Bronchial epithelial cell (primary cell): ENCODE measurements around the gene RPTOR. TPM values are rescaled to one million over a fixed set of nuclear protein-coding genes. Genes with fewer than 3 reads are reported as not detected.

Source experiments
- DNase-seq: peaks from one replicate; pipeline ENCODE4 v3.0.0-alpha.2; 2010; ENCODE audit warnings: low read depth
- FAIRE-seq: peaks from 2 replicates; lab custom pipeline; 2011; peaks lifted over from hg19 to GRCh38; lab: Jason Lieb, UNC
- H3K27me3 ChIP-seq: 2 replicates; pipeline ENCODE4 v1.5.1; 2011; ENCODE audit warnings: low read length; ENCODE audit not compliant: control insufficient read depth, insufficient read depth
- H3K36me3 ChIP-seq: 2 replicates; pipeline ENCODE4 v1.5.1; 2011; ENCODE audit warnings: low read length; ENCODE audit not compliant: control insufficient read depth, insufficient read depth
- H3K4me3 ChIP-seq: 2 replicates; pipeline ENCODE4 v1.5.1; 2011; ENCODE audit warnings: mild to moderate bottlenecking, low read depth, low read length, control low read depth
- CTCF ChIP-seq: IDR thresholded peaks from 2 replicates; pipeline ENCODE4 v1.5.1; 2011; ENCODE audit warnings: mild to moderate bottlenecking, moderate library complexity, low read length, control low read depth, inconsistent platforms; ENCODE audit not compliant: insufficient read depth, severe bottlenecking
- total RNA-seq: library from RNA; depleted of rRNA; stranded (reverse); fragments of >200 nt; gene quantifications from 2 replicates; pipeline ENCODE4 v1.2.1, GENCODE V29; 2014

Gene RPTOR
- total RNA-seq, 1 donor from 2014 or later = 14.0 TPM

- no peak for TF ChIP-seq CTCF
- DNase-seq (no peak), FAIRE-seq (peak; percentile 13)
- no peak overlapping the region for H3K4me3 ChIP-seq
- H3K36me3 ChIP-seq = peaks cover 7% of the 10 kb centered on the region
- H3K27me3 ChIP-seq = no peaks in the 10 kb centered on the region
Measured at GRCh38 chr17:80708480-80708879, 163.8 kb downstream of the RPTOR start.

DNA sequence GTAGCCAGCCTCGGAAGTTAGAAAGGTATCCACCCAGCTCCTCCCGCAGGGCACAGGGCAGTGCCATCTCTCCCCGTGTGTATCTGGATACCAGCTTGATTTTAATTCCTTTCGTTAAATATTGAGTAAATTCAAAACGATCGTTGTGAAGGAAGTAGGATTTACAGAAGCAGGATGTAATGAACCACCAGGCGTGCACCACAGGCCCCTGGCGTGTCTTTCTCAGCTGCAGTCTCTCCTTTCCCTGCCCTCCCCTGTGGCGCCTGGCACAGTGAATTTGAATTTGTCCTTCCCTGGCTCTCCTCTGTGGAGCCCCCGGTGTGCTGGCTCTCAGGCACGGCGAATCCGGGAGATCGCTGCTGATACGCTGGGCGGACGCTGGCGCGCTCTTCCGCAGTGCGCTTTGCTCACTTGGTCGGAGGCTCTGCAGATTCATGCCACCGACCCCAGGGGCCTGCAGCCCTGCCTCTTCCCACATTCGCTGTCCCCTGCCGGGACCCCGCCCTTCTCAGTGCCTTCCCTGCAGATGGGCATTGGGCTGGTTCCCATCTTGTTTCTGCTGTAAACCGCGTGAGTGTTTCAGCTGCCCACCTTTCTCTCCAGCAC is 164.6 kb downstream of the RPTOR start:
- DNase-seq (no peak), FAIRE-seq (no peak)
- Histone ChIP-seq H3K27me3 (no peaks in the 10 kb centered on the region), H3K4me3 (no peak overlapping the region), H3K36me3 (peaks cover 7% of the 10 kb centered on the region)
- no peak for TF ChIP-seq CTCF

DNA sequence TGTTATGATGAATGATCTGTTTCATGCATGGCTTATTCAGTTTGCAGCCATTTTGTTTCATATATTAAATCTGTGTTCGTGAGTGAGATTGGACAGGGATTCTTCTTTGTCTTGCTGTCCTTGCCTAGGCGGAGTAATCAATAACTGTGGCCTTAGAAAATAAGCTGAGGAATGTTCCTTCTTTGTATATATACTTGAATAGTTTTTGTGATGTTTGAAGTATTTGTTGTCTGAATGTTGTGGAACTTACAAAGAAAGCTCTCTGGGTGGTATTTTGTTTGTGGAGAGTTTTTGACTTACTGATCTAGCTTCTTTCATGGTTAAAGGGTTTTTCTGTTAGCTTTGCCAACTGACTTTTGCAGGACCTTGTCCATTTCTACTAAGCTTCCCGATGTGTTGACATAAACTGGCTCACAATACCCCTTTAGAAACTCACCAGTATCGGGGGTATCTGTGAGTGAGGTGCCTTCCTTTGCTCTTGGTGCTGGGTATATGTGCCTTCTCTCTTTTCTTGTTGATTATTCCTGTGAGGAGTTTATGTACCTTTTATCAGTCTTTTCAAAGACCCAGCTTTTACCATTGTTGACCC is 166.2 kb downstream of the RPTOR start:
- Histone ChIP-seq H3K36me3 (peaks cover 7% of the 10 kb centered on the region), H3K4me3 (no peak overlapping the region), H3K27me3 (no peaks in the 10 kb centered on the region)
- DNase-seq (no peak), FAIRE-seq (no peak)
- no peak for TF ChIP-seq CTCF

DNA sequence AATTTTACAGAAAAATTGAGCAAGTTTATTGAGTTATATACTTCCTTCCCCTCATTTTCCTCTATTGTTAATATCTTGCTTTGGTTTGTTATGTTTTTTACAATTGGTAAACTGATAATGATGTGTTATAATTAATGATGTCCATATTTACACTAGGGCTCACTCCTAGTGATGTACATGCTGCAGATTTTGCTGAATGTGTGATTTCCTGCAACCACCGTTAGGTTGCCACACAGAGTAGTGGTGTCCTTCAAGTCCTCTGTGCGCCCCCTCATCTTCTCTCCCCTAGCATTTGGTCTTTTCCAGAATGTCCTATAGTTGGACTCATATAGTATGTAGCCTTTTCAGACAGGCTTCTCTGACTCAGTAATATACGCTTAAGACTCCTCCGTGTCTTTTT is 167.5 kb downstream of the RPTOR start:
- H3K4me3 ChIP-seq = no peak overlapping the region
- FAIRE-seq (no peak), DNase-seq (no peak)
- TF ChIP-seq CTCF = no peak
- no peaks in the 10 kb centered on the region for H3K27me3 ChIP-seq
- peaks cover 7% of the 10 kb centered on the region for H3K36me3 ChIP-seq

DNA sequence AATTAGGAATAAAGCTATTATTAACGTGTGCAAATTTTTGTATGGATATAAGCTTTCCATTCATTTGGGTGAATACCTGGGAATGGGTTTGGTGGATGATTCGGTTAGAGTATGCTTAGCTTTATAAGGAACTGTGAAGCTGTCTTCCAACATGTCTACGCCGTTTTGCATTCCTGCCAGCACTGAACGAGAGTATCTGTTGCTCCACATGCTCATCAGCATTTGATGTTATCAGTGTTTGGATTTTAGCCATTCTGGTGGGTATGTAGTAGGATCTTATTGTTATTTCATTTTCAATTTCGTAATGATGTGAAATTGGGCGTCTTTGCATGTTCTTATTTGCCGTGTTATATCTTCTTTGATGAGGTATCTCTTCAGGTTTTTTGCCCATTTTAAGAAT is 168.0 kb downstream of the RPTOR start:
- Histone ChIP-seq H3K27me3 (no peaks in the 10 kb centered on the region), H3K36me3 (peaks cover 7% of the 10 kb centered on the region), H3K4me3 (no peak overlapping the region)
- no peak for DNase-seq
- FAIRE-seq = no peak
- TF ChIP-seq CTCF = no peak
